Lung (tissue), 12 donors: ENCODE data around the gene RRAGC. TPM values are rescaled to one million over a fixed set of nuclear protein-coding genes. Genes with fewer than 3 reads are reported as not detected.

Source experiments
- ATAC-seq: fragments of 200-7000 bp; cut with Tn5 transposase; one replicate; pipeline ENCODE4 v1.9.1; 2020; ENCODE audit warnings: moderate number of reproducible peaks; ENCODE audit not compliant: insufficient read depth, low FRiP score
- DNase-seq, 3 donors: peaks; one replicate each; pipeline ENCODE4 v3.0.0-alpha.2; 2013 to 2017
- H3K27ac ChIP-seq, 2 donors: one replicate each; pipeline ENCODE4 v1.5.1; 2013; ENCODE audit warnings: mild to moderate bottlenecking in 2 of 2, moderate library complexity in 2 of 2, control low read depth in 1 of 2, inconsistent platforms in 1 of 2, low read depth in 1 of 2, low read length in 1 of 2
- H3K27me3 ChIP-seq, 3 donors: one replicate each; pipeline ENCODE4 v1.5.1; 2013; ENCODE audit warnings: low read length in 2 of 3; ENCODE audit not compliant: control insufficient read depth in 3 of 3, insufficient read depth in 3 of 3
- H3K36me3 ChIP-seq, 4 donors: one replicate each; pipeline ENCODE4 v1.5.1; 2013; ENCODE audit warnings: low read length in 4 of 4, mild to moderate bottlenecking in 1 of 4, moderate library complexity in 1 of 4; ENCODE audit not compliant: control insufficient read depth in 4 of 4, insufficient read depth in 4 of 4
- H3K4me1 ChIP-seq, 5 donors: one replicate each; pipeline ENCODE4 v1.5.1; 2013; ENCODE audit warnings: low read length in 5 of 5, mild to moderate bottlenecking in 2 of 5, moderate library complexity in 1 of 5; ENCODE audit not compliant: control insufficient read depth in 5 of 5, insufficient read depth in 5 of 5
- H3K4me3 ChIP-seq: one replicate; pipeline ENCODE4 v1.5.1; 2013; ENCODE audit warnings: mild to moderate bottlenecking, control low read depth, moderate library complexity
- H3K9ac ChIP-seq, 2 donors: one replicate each; pipeline ENCODE4 v1.5.1; 2013; ENCODE audit warnings: low read length in 2 of 2, control low read depth in 1 of 2; ENCODE audit not compliant: insufficient read depth in 1 of 2
- H3K9me3 ChIP-seq, 4 donors: one replicate each; pipeline ENCODE4 v1.5.1; 2013; ENCODE audit warnings: low read length in 3 of 4, mild to moderate bottlenecking in 1 of 4, moderate library complexity in 1 of 4; ENCODE audit not compliant: control insufficient read depth in 4 of 4, insufficient read depth in 3 of 4
- WGBS, 2 donors: extraction: QIAGEN DNeasy Blood & Tissue Kit; methylation state at CpG; one replicate each; pipeline ENCODE4 v1.1.7; 2013; 5-methylcytosine and 5-hydroxymethylcytosine counted together
- polyA plus RNA-seq, 2 donors: library from polyadenylated mRNA; stranded (reverse); fragments of 200-250 nt; gene quantifications; one replicate each; pipeline ENCODE4 v1.2.1, GENCODE V29; 2013
- total RNA-seq, 2 donors: library from RNA; depleted of rRNA in 1 of 2; stranded (reverse); fragments of >200 nt in 1 of 2; gene quantifications; one replicate each; pipeline ENCODE4 v1.2.1, GENCODE V29; 2014 to 2021
- TF ChIP-seq, protein P1 (sequence below): IDR thresholded peaks from 2 replicates; pipeline ENCODE4 v1.5.1; 2012; ENCODE audit warnings: mild to moderate bottlenecking; ENCODE audit errors: control extremely low read depth, extremely low read depth
- donor health status: control.
- donor health status: control.
- donor health status: Bipolar disorder and iron deficiency.
- donor health status: healthy.
- donor health status: DM: yes; HTN: yes; CAD: no.

The RRAGC gene
- total and polyA plus RNA-seq, 4 donors = 13.0 to 32.1 (median 27.0) TPM

GRCh38 chr1:38793299-38793698 lies 66.3 kb downstream of the RRAGC start:
- H3K36me3 ChIP-seq = no peaks in the 10 kb centered on the region
- H3K9ac ChIP-seq = no peak overlapping the region
- ATAC-seq (no peak), DNase-seq (no peak)
- no peak overlapping the region for H3K27ac ChIP-seq
- no peak overlapping the region for H3K4me3 ChIP-seq
- peaks cover 0 to 11% (median 6%) of the 10 kb centered on the region in 4 donors for H3K9me3 ChIP-seq
- no peaks in the 10 kb centered on the region for H3K4me1 ChIP-seq
- H3K27me3 ChIP-seq = no peaks in the 10 kb centered on the region
- TF ChIP-seq, protein P1, sequence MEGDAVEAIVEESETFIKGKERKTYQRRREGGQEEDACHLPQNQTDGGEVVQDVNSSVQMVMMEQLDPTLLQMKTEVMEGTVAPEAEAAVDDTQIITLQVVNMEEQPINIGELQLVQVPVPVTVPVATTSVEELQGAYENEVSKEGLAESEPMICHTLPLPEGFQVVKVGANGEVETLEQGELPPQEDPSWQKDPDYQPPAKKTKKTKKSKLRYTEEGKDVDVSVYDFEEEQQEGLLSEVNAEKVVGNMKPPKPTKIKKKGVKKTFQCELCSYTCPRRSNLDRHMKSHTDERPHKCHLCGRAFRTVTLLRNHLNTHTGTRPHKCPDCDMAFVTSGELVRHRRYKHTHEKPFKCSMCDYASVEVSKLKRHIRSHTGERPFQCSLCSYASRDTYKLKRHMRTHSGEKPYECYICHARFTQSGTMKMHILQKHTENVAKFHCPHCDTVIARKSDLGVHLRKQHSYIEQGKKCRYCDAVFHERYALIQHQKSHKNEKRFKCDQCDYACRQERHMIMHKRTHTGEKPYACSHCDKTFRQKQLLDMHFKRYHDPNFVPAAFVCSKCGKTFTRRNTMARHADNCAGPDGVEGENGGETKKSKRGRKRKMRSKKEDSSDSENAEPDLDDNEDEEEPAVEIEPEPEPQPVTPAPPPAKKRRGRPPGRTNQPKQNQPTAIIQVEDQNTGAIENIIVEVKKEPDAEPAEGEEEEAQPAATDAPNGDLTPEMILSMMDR = no peak

- H3K36me3 ChIP-seq = no peaks in the 10 kb centered on the region
- ATAC-seq (no peak), DNase-seq (no peak)
- no peak overlapping the region for H3K27ac ChIP-seq
- TF ChIP-seq, protein P1 = no peak
- peaks cover 0 to 11% (median 6%) of the 10 kb centered on the region in 4 donors for H3K9me3 ChIP-seq
- H3K4me1 ChIP-seq = no peaks in the 10 kb centered on the region
- WGBS, 2 donors = 79 to 80% methylated on average over 1 of the region's 1 CpG
- no peak overlapping the region for H3K9ac ChIP-seq
- H3K4me3 ChIP-seq = no peak overlapping the region
- H3K27me3 ChIP-seq = no peaks in the 10 kb centered on the region
Observed at GRCh38 chr1:38791892-38792291, 67.7 kb downstream of the RRAGC start.

- Histone ChIP-seq H3K4me3 (no peak overlapping the region), H3K9ac (no peak overlapping the region), H3K9me3 (peaks cover 0 to 11% (median 6%) of the 10 kb centered on the region in 4 donors), H3K36me3 (no peaks in the 10 kb centered on the region), H3K27ac (no peak overlapping the region), H3K4me1 (no peaks in the 10 kb centered on the region), H3K27me3 (no peaks in the 10 kb centered on the region)
- TF ChIP-seq, protein P1 = no peak
- DNase-seq = no peak
- ATAC-seq = no peak
Observed at GRCh38 chr1:38791164-38791515, 68.4 kb downstream of the RRAGC start.

GRCh38 chr1:38790422-38791163 lies 69.0 kb downstream of the RRAGC start:
- TF ChIP-seq, protein P1 = no peak
- 84 to 88% methylated on average over 6 of the region's 6 CpGs for WGBS, 2 donors
- ATAC-seq = no peak
- Histone ChIP-seq H3K36me3 (no peaks in the 10 kb centered on the region), H3K9me3 (peaks cover 0 to 11% (median 6%) of the 10 kb centered on the region in 4 donors), H3K27ac (no peak overlapping the region), H3K9ac (no peak overlapping the region), H3K27me3 (no peaks in the 10 kb centered on the region), H3K4me3 (no peak overlapping the region), H3K4me1 (peaks cover 0 to 5% (median 0%) of the 10 kb centered on the region in 5 donors)
- no peak for DNase-seq
